Loucy (cell line): Measurements from ENCODE around the gene PODXL2.

ENCODE experiments used
- CTCF ChIP-seq: fragments of 200-600 bp; sonication (generic); conservative IDR thresholded peaks from 2 replicates; pipeline ENCODE4 v1.5.1; 2014; ENCODE audit warnings: mild to moderate bottlenecking, antibody characterized with exemption, low read length
- EZH2phosphoT487 ChIP-seq: fragments of 200-600 bp; IDR thresholded peaks from 2 replicates; pipeline ENCODE4 v1.6.1; 2018; ENCODE audit warnings: antibody characterized with exemption, mild to moderate bottlenecking, moderate library complexity, borderline replicate concordance

GRCh38 chr3:127608362-127608718, 20.6 kb upstream of the PODXL2 start:
- no peak for TF ChIP-seq CTCF
- TF ChIP-seq EZH2phosphoT487 = no peak
